ENCODE measurements around the gene PJA1. TPM values are rescaled to one million over a fixed set of nuclear protein-coding genes. Genes with fewer than 3 reads are reported as not detected.

PJA1 gene
- total and polyA plus RNA-seq, 7 donors: 3.5 to 13.4 (median 7.4) TPM

DNA sequence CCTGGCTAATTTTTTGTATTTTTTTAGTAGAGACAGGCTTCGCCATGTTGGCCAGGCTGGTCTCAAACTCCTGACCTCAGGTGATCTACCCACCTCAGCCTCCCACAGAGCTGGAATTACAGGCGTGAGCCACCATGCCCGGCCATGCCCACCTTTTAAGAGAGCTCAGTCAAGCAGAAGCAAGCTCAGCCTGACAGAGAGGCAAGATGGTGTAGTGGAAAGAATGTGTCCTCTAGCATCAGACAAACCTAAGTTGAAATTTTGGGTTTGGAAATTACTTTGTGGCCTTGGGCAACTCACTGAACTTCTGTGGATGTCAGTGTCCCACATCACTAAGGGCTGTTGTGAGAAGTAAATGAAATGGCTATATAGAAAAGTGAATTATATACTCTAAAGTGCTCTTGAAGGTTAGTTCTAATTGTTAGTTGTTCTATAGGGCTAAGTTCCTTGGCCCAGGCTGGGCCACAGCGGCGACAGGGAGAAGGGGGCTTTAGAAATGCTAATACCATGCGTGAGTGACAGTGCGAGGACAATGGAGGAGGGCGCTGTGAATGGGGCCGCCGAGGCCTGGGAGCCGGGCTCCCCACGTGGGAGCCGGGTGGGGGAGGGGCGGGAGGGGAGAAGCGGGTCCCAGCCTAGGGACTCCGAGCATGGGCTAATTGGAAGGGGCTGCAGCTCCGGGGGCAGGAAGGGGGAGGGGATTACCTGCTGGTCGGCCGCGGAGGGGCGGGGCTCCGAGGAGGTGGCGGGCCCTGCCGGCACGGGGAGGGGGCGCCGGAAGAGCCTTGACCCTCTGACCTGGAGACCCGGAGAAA, 15.6 kb downstream of the PJA1 start:
- 44 to 86% (median 46%) methylated on average over 5 to 27 of the region's 28 CpGs for WGBS, 3 donors
- no peaks in the 10 kb centered on the region for H3K4me1 ChIP-seq
- intact Hi-C loops (cut with DNase I): no loop called here
- no peak overlapping the region for H3K4me3 ChIP-seq
- no peak for ATAC-seq
- H3K9me3 ChIP-seq: no peaks in the 10 kb centered on the region
- TF ChIP-seq, protein P1, sequence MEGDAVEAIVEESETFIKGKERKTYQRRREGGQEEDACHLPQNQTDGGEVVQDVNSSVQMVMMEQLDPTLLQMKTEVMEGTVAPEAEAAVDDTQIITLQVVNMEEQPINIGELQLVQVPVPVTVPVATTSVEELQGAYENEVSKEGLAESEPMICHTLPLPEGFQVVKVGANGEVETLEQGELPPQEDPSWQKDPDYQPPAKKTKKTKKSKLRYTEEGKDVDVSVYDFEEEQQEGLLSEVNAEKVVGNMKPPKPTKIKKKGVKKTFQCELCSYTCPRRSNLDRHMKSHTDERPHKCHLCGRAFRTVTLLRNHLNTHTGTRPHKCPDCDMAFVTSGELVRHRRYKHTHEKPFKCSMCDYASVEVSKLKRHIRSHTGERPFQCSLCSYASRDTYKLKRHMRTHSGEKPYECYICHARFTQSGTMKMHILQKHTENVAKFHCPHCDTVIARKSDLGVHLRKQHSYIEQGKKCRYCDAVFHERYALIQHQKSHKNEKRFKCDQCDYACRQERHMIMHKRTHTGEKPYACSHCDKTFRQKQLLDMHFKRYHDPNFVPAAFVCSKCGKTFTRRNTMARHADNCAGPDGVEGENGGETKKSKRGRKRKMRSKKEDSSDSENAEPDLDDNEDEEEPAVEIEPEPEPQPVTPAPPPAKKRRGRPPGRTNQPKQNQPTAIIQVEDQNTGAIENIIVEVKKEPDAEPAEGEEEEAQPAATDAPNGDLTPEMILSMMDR (IDR thresholded peaks at IDR 0.05): no peak
- peaks cover 0 to 27% (median 0%) of the 10 kb centered on the region in 3 donors for H3K27me3 ChIP-seq (ENCODE audit: insufficient read depth in 3 of 3, low read length in 2 of 3)
- H3K27ac ChIP-seq: no peak overlapping the region
- no peak for DNase-seq
- H3K36me3 ChIP-seq (ENCODE audit: insufficient read depth in 1 of 2, low read depth in 1 of 2): no peaks in the 10 kb centered on the region

DNA sequence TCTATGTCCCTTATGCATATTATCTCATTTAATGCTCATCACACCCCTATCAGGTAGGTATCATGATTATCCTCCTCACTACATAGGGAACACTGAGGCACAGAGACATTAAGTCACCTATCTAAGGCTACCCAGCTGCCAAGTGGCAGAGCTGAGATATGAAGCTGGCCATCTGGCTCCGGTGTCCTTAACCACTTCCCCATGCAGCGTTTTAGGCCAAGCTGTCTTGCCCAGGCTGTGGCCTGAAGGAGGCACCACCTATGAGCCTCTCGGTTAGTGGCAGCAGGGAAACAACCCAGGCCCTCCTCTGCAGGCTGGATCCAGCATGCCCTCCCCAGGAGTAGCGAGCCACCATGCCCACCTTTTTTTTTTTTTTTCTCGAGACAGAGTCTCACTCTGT, 16.3 kb downstream of the PJA1 start:
- no peaks in the 10 kb centered on the region for H3K9me3 ChIP-seq
- H3K4me3 ChIP-seq: no peak overlapping the region
- 75 to 90% (median 79%) methylated on average over 3 to 5 of the region's 5 CpGs for WGBS, 3 donors
- H3K4me1 ChIP-seq: no peaks in the 10 kb centered on the region
- no peaks in the 10 kb centered on the region for H3K36me3 ChIP-seq (ENCODE audit: insufficient read depth in 1 of 2, low read depth in 1 of 2)
- H3K27me3 ChIP-seq (ENCODE audit: insufficient read depth in 3 of 3, low read length in 2 of 3): peaks cover 0 to 27% (median 0%) of the 10 kb centered on the region in 3 donors
- no peak for ATAC-seq
- intact Hi-C loops (cut with DNase I): no loop called here
- H3K27ac ChIP-seq: no peak overlapping the region
- no peak for DNase-seq
- TF ChIP-seq, protein P1 (IDR thresholded peaks at IDR 0.05): no peak

DNA sequence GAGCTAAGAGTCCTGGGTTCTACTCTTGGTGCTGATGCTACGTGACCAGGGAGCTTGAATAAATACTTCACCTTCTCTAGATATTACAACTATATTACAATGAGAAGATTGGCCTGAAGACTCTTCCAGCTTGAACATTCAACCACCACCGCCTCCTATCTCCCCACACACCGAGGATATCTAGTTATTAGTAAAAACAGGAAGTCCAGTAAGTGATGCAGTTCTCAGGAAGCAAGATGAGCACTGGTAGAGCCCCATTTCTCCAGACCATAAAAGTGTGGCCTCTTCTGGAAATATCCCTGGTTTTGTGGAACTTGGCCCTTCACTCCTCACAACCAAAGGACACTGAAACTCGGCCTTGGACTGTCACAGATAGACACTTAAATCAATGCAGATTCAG, 18.5 kb downstream of the PJA1 start:
- H3K27me3 ChIP-seq (ENCODE audit: insufficient read depth in 3 of 3, low read length in 2 of 3): peaks cover 0 to 27% (median 0%) of the 10 kb centered on the region in 3 donors
- H3K36me3 ChIP-seq (ENCODE audit: insufficient read depth in 1 of 2, low read depth in 1 of 2): no peaks in the 10 kb centered on the region
- intact Hi-C loops (cut with DNase I): no loop called here
- ATAC-seq: no peak
- no peaks in the 10 kb centered on the region for H3K4me1 ChIP-seq
- TF ChIP-seq, protein P1 (IDR thresholded peaks at IDR 0.05): no peak
- 76 to 88% (median 85%) methylated on average over 4 of the region's 4 CpGs for WGBS, 3 donors
- H3K27ac ChIP-seq: no peak overlapping the region
- H3K9me3 ChIP-seq: no peaks in the 10 kb centered on the region
- DNase-seq: no peak
- no peak overlapping the region for H3K4me3 ChIP-seq

DNA sequence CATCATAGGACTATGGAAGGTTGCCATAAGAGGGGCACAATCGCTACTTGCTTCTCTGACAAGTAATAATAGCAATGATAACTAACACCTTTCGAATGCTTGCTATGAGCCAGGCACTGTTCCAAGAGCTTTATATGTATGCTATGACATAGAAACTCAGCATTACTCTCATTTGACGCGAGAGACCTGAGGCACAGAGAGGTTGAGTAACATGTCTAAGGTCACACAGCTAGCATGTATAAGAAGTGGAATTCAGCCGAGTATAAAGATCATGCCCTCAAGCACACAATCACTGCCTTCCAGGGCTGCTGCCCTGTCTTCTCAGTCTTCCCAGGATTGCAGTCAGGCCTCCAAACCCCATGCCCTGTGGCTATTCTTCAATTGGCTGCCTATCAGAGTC, 19.5 kb downstream of the PJA1 start:
- 78 to 95% (median 94%) methylated on average over 5 of the region's 5 CpGs for WGBS, 3 donors
- peaks cover 0 to 21% (median 0%) of the 10 kb centered on the region in 3 donors for H3K27me3 ChIP-seq (ENCODE audit: insufficient read depth in 3 of 3, low read length in 2 of 3)

More for the DNA sequence above, 19.5 kb downstream of the PJA1 start:
- no peak overlapping the region for H3K4me3 ChIP-seq
- no peak for DNase-seq
- H3K36me3 ChIP-seq (ENCODE audit: insufficient read depth in 1 of 2, low read depth in 1 of 2): no peaks in the 10 kb centered on the region
- no peaks in the 10 kb centered on the region for H3K4me1 ChIP-seq
- H3K9me3 ChIP-seq: no peaks in the 10 kb centered on the region
- H3K27ac ChIP-seq: no peak overlapping the region
- ATAC-seq: no peak
- TF ChIP-seq, protein P1 (IDR thresholded peaks at IDR 0.05): no peak
- intact Hi-C loops (cut with DNase I): no loop called here
